Tibial nerve (tissue), 4 donors: ENCODE data around the gene SH3RF3. TPM values are rescaled to one million over a fixed set of nuclear protein-coding genes. Genes with fewer than 3 reads are reported as not detected.

Experiments
- DNase-seq, 2 donors: peaks; one replicate each; pipeline ENCODE4 v3.0.0-alpha.2; 2019; ENCODE audit warnings: low spot score in 2 of 2
- H3K27ac ChIP-seq, 4 donors: fragments of 200-600 bp; sonication (generic) in 3 of 4; one replicate each; pipeline ENCODE4 v1.5.1; 2017 to 2019; ENCODE audit warnings: mild to moderate bottlenecking in 1 of 4
- H3K27me3 ChIP-seq, 2 donors: fragments of 200-600 bp; sonication (generic) in 1 of 2; one replicate each; pipeline versions ENCODE4 v1.5.1 to v1.6.0; 2017 to 2019
- H3K36me3 ChIP-seq, 3 donors: fragments of 200-600 bp; sonication (generic); one replicate each; pipeline ENCODE4 v1.5.1; 2018 to 2019
- H3K4me1 ChIP-seq, 4 donors: fragments of 200-600 bp; sonication (generic) in 3 of 4; one replicate each; pipeline ENCODE4 v1.5.1; 2017 to 2019
- H3K4me3 ChIP-seq, 4 donors: fragments of 200-600 bp; sonication (generic) in 3 of 4; one replicate each; pipeline ENCODE4 v1.5.1; 2017 to 2019; ENCODE audit warnings: mild to moderate bottlenecking in 1 of 4, moderate library complexity in 1 of 4
- H3K9me3 ChIP-seq, 4 donors: fragments of 200-600 bp; sonication (generic) in 3 of 4; one replicate each; pipeline ENCODE4 v1.5.1; 2017 to 2019
- EP300 ChIP-seq, 2 donors: sonication (generic); formaldehyde crosslinking; IDR thresholded peaks; one replicate each; pipeline ENCODE4 v1.6.1; 2017; ENCODE audit warnings: antibody characterized with exemption in 2 of 2, mild to moderate bottlenecking in 1 of 2
- POLR2A ChIP-seq, 2 donors: fragments of 450-650 bp; IDR thresholded peaks; one replicate each; pipeline ENCODE4 v1.6.1; 2017; ENCODE audit warnings: antibody characterized with exemption in 2 of 2, mild to moderate bottlenecking in 2 of 2, moderate library complexity in 2 of 2
- WGBS, 2 donors: methylation state at CpG; one replicate each; pipeline ENCODE4 v1.1.5; 2018; 5-methylcytosine and 5-hydroxymethylcytosine counted together
- total RNA-seq, 4 donors: library from RNA; depleted of rRNA; stranded (reverse); fragments of >200 nt; gene quantifications; one replicate each; pipeline ENCODE4 v1.1.0, GENCODE V29; 2016
- TF ChIP-seq, protein P1 (sequence below), 5 experiments: fragments of 200-600 bp in 3 of 5; fragments of 450-650 bp in 2 of 5; sonication (generic) in 3 of 5; IDR thresholded peaks; one replicate each; pipeline ENCODE4 v1.5.1; 2016 to 2019; ENCODE audit warnings: antibody characterized with exemption in 5 of 5, mild to moderate bottlenecking in 3 of 5, moderate library complexity in 2 of 5

The SH3RF3 gene
- total RNA-seq, 4 donors from 2014 or later, result 6.9 to 18.0 (median 11.4) TPM

DNA sequence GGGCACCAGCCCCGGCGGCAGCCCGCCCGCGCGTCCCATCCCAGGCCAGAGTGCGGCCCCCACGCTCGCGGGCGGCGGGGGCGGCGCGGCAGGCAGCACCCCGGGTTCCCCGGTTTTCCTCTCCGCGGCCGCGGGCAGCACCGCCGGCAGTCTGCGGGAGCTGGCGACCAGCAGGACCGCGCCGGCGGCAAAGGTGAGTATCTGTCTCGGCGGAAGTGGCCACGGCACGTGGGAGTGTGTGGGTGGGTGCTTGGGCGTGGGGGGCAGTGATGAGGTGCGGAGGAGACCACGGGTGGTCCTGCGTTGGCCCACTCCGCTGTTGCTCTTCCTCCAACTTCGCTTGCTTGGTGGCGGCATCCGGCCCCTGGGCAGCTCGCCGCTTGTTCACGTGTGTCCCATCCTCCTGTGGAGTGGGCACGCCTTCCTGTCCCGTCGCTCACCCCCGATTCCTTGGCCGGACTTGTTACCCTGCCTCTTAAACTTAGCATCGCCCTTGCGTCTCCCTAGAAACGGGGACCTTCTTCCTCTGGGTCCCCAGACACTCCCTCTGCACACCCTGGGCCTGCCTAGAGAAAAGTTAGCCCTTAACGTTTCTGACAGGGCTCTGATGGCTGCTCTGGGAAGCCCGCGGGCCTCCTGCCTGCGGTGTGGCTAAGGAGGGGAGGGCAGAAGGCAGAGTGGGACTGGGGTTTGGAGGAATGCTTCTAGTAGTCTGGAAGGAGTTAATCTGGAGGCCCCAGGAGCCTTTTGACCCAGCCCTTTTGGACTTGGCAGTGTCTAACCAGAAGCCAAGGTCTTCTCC, 1.1 kb downstream of the SH3RF3 start:
- no peak for DNase-seq
- 10 to 14% methylated on average over 30 to 32 of the region's 56 CpGs for WGBS, 2 donors

DNA sequence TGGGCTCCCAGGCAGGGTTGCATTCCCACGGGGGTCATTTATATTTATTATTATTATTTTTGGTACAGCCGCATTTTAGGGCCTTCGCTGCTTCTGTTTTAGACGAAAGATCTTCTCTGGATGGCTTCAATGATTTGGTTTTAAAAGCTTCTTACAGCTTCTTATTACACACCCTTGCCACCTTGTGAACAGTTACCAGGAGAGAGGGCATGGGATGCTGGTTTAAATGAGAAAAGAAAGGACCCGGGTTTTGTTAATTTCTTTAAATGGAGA, 1.7 kb downstream of the SH3RF3 start:
- peaks cover 0 to 7% of the 10 kb centered on the region in 2 donors for H3K27me3 ChIP-seq
- peak overlapping the region in 3 of 4 donors; percentile 44 to 65 (median 56) for H3K4me3 ChIP-seq
- H3K27ac ChIP-seq, result peak overlapping the region in 2 of 4 donors; percentile 26 to 73
- no peak for DNase-seq
- no peaks in the 10 kb centered on the region for H3K9me3 ChIP-seq
- WGBS, 2 donors, result 41 to 45% methylated on average over 5 of the region's 5 CpGs
- H3K36me3 ChIP-seq, result no peaks in the 10 kb centered on the region
- TF ChIP-seq POLR2A (IDR thresholded peaks at IDR 0.05) (no peak), EP300 (IDR thresholded peaks at IDR 0.05) (no peak)
- TF ChIP-seq, protein P1, sequence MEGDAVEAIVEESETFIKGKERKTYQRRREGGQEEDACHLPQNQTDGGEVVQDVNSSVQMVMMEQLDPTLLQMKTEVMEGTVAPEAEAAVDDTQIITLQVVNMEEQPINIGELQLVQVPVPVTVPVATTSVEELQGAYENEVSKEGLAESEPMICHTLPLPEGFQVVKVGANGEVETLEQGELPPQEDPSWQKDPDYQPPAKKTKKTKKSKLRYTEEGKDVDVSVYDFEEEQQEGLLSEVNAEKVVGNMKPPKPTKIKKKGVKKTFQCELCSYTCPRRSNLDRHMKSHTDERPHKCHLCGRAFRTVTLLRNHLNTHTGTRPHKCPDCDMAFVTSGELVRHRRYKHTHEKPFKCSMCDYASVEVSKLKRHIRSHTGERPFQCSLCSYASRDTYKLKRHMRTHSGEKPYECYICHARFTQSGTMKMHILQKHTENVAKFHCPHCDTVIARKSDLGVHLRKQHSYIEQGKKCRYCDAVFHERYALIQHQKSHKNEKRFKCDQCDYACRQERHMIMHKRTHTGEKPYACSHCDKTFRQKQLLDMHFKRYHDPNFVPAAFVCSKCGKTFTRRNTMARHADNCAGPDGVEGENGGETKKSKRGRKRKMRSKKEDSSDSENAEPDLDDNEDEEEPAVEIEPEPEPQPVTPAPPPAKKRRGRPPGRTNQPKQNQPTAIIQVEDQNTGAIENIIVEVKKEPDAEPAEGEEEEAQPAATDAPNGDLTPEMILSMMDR (IDR thresholded peaks at IDR 0.05), result no peak
- peaks cover 0 to 41% (median 0%) of the 10 kb centered on the region in 4 donors for H3K4me1 ChIP-seq

More for the DNA sequence above, 1.1 kb downstream of the SH3RF3 start:
- no peaks in the 10 kb centered on the region for H3K9me3 ChIP-seq
- H3K4me1 ChIP-seq, result peaks cover 0 to 41% (median 0%) of the 10 kb centered on the region in 4 donors
- H3K36me3 ChIP-seq, result no peaks in the 10 kb centered on the region
- no peak for TF ChIP-seq POLR2A (IDR thresholded peaks at IDR 0.05)
- TF ChIP-seq, protein P1 (IDR thresholded peaks at IDR 0.05), result peak in 1 of 5 experiments; percentile 2
- H3K27me3 ChIP-seq, result peaks cover 0 to 7% of the 10 kb centered on the region in 2 donors
- H3K27ac ChIP-seq, result peak overlapping the region in 3 of 4 donors; percentile 26 to 73 (median 50)
- H3K4me3 ChIP-seq, result peak overlapping the region; percentile 44 to 65 (median 56)

DNA sequence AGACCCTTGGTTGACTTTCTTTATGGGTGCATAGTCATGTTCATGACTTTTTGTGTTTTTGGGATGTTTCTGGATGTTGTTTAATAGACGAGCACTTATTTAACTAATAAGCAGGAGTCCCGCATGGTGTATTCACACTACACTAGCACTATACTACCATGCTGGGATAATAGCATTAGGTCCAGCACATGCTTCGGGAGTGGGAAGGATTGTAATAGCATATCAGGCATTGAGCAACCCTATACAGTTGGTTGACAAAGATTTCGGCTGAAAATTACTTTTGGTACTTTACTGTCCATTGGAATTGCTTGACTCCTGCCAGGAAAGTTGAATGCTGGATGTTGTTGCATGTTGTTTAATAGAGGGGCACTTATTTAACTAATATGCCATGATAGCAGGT, 2.8 kb downstream of the SH3RF3 start:
- Histone ChIP-seq H3K9me3 (no peaks in the 10 kb centered on the region), H3K27ac (no peak overlapping the region), H3K4me3 (no peak overlapping the region), H3K27me3 (peaks cover 0 to 7% of the 10 kb centered on the region in 2 donors), H3K4me1 (peaks cover 0 to 39% (median 0%) of the 10 kb centered on the region in 4 donors), H3K36me3 (no peaks in the 10 kb centered on the region)
- no peak for DNase-seq
- 90 to 92% methylated on average over 4 of the region's 4 CpGs for WGBS, 2 donors
- TF ChIP-seq, protein P1 (IDR thresholded peaks at IDR 0.05), result no peak
- TF ChIP-seq POLR2A (IDR thresholded peaks at IDR 0.05) (no peak), EP300 (IDR thresholded peaks at IDR 0.05) (no peak)

DNA sequence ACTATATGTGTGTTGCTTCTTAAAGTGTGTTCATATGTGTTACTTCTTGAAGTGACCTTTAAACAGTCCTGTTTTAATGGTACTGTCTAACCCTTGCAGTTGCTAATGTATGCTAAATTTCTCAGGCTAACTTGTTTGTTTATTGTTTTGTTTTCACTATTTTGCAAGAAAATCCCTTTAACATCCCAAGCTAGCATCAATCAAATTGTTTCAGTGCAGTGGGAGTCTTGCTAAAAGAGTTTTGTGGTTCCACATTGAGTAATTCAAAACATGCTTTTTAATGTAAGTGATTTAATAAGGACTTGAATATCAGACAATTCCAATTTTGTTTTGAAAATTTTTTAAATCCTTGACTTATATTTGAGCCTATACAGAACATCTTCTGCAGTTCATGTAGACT, 3.6 kb downstream of the SH3RF3 start:
- no peak overlapping the region for H3K27ac ChIP-seq
- H3K9me3 ChIP-seq, result no peaks in the 10 kb centered on the region
- H3K36me3 ChIP-seq, result no peaks in the 10 kb centered on the region
- peaks cover 0 to 5% of the 10 kb centered on the region in 2 donors for H3K27me3 ChIP-seq
- TF ChIP-seq, protein P1 (IDR thresholded peaks at IDR 0.05), result no peak
- no peak for TF ChIP-seq EP300 (IDR thresholded peaks at IDR 0.05)
- no peak for TF ChIP-seq POLR2A (IDR thresholded peaks at IDR 0.05)
- H3K4me1 ChIP-seq, result peaks cover 0 to 34% (median 0%) of the 10 kb centered on the region in 4 donors
- H3K4me3 ChIP-seq, result no peak overlapping the region
- DNase-seq, result no peak

DNA sequence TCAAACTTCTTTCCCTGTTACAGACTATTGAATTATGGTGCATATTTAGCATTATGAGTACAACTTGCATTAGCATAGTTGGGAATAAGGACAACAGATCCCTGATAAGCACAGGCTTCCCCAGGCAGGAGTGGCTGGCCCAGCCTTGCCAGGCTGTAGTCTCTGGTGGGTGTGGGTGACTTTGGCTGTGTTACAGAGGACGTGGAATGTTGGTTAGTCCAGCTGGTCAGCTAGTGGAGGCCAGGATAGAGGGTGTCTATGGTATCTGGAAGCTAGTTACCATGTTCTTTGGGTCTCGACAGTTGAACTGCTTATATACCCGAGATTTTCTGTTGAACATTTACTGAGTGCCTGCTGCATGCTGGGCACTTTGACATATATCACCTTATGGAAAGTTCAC, 4.7 kb downstream of the SH3RF3 start:
- no peaks in the 10 kb centered on the region for H3K9me3 ChIP-seq
- TF ChIP-seq POLR2A (IDR thresholded peaks at IDR 0.05), result no peak
- TF ChIP-seq, protein P1 (IDR thresholded peaks at IDR 0.05), result no peak
- no peak for TF ChIP-seq EP300 (IDR thresholded peaks at IDR 0.05)
- no peaks in the 10 kb centered on the region for H3K36me3 ChIP-seq
- no peak overlapping the region for H3K27ac ChIP-seq
- peaks cover 0 to 23% (median 0%) of the 10 kb centered on the region in 4 donors for H3K4me1 ChIP-seq
- H3K27me3 ChIP-seq, result no peaks in the 10 kb centered on the region
- no peak for DNase-seq
- WGBS, 2 donors, result 84 to 92% methylated on average over 3 of the region's 3 CpGs
- H3K4me3 ChIP-seq, result no peak overlapping the region
